Measurements from ENCODE around the gene GATB.

Gene GATB

GRCh38 chr4:151729731-151730559, 30.9 kb downstream of the GATB start:
- no peak for DNase-seq

GRCh38 chr4:151728679-151729078, 32.1 kb downstream of the GATB start:
- no peak for DNase-seq

DNA sequence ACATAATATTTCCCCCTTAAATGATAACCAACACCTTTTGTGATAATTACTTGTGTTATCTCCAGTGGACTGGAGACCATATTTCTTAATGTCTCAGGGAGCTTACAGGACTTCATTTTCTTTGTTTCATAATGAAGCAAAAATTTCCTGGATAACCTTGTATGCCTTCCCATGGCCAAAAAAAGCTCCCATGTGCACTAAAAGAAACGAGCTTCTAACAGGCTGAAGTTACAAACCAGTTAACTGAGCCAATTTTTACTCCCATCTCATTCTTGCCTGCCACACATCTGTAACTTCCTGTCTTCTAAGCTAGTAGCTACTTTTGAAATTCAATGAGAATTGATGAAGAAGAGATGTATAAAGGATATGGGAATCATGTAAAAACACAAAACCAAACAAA, 32.8 kb downstream of the GATB start:
- DNase-seq, result no peak

GRCh38 chr4:151727365-151727764, 33.4 kb downstream of the GATB start:
- no peak for DNase-seq

DNA sequence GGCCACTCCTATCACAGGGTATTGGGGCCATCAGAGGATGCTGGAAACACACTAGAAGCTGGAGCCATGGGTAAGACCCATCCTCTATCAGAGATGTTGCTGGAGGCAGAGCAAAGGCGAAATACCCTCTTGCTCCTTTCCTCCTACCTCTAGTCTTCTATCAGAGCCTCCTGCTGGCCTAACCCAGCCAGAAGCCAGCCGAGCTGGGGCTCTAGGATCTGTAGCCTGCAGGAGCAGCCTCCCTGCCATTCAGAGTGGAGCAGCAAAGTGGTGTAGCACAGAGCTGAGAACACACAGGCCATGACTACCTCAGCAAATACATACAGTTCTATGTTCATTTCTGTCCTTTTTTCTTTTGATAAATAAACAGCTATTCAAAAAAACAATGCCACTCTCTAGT, 35.7 kb downstream of the GATB start:
- DNase-seq, result no peak

DNA sequence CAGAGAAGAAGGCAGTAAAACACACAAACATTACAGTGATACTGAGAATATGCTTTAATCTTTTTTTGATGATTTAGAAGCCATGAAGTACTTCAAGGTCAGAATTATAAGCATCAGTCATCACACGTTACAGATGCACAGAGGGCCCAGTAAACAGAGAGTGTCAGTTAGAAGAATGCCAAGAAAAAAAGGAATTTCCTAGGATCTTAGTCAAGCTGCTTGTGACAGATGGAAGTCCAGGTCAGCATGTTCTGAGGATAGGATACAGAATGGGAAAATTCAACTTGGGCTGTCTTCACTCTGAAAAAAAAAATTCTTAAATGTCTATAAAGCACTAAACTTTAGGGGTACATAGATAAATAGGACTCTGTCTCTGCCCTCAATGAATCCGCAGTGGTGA, 38.9 kb downstream of the GATB start:
- no peak for DNase-seq

DNA sequence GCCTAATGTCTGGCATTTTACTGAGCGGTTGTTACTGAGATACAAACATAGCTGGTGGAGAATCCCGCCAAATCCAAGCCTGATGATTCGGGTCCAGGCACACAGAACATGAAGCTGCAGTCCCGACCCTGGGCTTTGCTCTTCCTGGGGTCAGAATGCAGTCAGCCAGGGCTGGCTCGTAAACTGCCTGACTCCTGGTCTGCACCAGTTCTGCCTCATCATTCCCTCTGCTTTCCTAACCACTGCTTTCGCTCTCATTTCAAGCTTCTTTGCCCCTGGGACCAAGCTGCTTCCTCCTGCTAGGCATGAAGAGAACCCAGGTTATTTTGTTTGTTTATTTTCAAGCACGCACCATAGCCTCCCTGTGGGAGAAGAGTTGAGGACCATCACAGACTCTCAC, 39.3 kb downstream of the GATB start:
- no peak for DNase-seq

DNA sequence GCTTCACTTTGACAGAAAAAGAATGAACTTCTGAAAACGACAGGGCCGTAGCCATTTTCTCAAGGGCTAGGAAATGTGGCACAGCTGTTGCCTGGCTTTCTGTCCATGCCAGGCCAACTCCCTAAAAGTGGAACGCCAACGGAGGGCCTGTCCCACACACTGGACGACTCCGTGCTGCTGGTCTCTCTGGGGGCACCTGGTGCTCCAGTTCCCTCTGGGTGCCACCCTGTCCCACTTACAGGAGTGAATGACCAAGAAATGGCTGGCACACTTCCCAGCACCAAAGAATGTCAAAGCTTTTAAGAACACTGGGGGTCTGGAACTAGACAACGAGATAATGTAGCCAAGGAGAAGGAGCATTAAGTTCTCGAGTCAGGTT, 40.9 kb downstream of the GATB start:
- no peak for DNase-seq

GRCh38 chr4:151718984-151719955, 41.5 kb downstream of the GATB start:
- DNase-seq, result no peak

- no peak for DNase-seq
Observed at GRCh38 chr4:151717909-151718628, 42.7 kb downstream of the GATB start.

GRCh38 chr4:151717314-151717713, 43.5 kb downstream of the GATB start:
- no peak for DNase-seq

GRCh38 chr4:151716324-151716723, 44.5 kb downstream of the GATB start:
- DNase-seq, result no peak

GRCh38 chr4:151715881-151716280, 44.9 kb downstream of the GATB start:
- DNase-seq, result no peak

DNA sequence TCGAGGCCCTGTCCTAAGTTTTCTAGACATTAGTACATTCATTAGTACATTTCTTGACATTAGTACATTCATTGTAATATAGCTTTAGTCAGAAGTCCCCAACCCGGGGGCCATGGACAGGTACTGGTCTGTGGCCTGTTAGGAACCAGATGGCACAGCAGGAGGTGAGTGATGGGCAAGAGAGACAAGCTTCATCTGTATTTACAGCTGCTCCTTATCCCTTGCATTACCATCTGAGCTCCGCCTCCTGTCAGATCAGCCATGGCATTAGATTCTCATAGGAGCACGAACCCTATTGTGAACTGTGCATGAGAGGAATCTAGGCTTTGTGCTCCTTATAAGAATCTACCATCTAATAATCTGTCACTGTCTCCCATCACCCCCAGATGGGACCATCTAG, 48.0 kb downstream of the GATB start:
- DNase-seq, result no peak

- DNase-seq, result no peak
Observed at GRCh38 chr4:151711646-151712045, 49.2 kb downstream of the GATB start.

- no peak for DNase-seq
Observed at GRCh38 chr4:151709587-151709986, 51.2 kb downstream of the GATB start.

DNA sequence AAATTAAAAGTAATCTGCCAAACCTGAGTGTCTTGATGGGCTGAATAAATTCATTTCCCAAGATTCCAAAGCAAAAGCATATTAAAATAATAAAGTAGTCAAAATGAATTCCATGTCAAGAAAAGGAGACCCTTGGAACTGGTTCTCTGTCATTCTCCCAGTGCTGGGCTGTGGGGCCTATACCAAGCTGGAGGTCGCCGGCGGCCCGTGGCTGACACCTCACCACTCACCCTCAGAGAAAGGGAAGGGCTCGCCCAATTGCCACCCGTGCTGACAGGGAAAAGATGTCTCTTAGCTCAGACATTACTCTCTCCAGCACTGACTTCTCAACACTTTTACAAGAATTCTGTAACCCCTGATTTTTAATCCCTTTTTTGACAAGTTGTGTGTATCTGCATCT, 51.7 kb downstream of the GATB start:
- no peak for DNase-seq

- DNase-seq, result no peak
Observed at GRCh38 chr4:151708100-151708499, 52.7 kb downstream of the GATB start.

GRCh38 chr4:151703401-151703800, 57.4 kb downstream of the GATB start:
- DNase-seq, result no peak

- DNase-seq, result no peak
Observed at GRCh38 chr4:151702256-151702655, 58.6 kb downstream of the GATB start.

- no peak for DNase-seq
Observed at GRCh38 chr4:151700566-151701316, 60.1 kb downstream of the GATB start.

DNA sequence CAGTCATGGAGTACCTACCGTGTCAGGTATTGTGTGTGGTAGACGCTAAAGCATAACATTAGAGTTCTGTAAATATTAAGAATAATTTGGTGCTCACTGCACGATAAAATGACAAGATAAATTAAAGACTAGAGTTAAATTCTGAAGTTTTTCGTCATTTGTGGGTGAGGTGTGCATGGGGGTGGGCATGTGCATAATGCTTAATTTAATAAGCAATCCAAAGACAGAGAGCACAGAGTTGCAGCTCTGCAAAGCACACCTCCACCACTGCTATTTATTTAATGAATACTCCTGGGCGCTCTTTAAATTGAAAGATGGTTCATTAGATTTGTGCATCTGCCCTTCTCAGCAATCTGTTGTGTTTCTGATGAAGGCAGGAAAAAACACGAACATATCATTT, 62.6 kb downstream of the GATB start:
- no peak for DNase-seq

Measured in Kasumi-1 (cell line).